Measurements from ENCODE around the gene ZFP1. TPM values are rescaled to one million over a fixed set of nuclear protein-coding genes. Genes with fewer than 3 reads are reported as not detected.

The ZFP1 gene
- total RNA-seq, 1 donor from 2014 or later: 10.3 TPM

DNA sequence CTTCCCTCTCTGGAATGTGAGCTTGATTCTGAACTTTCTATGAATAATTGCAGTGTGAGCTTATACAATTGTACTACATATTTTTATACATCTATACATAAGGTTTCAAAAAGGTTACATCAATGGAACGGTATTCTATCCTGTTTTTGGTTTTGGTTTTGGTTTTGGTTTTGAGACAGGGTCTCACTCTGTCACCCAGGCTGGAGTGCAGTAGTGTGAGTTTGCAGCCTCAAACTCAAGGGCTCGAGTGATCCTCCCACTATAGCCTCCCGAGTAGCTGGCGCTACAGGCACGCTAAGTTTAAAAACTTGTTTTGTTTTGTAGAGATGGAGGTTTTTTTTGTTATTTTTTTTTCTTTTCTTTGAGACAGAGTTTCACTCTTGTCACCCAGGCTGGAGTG, 71.5 kb downstream of the ZFP1 start:
- Histone ChIP-seq H3K4me3 (ENCODE audit: low read depth, low read length) (no peak overlapping the region), H3K27me3 (ENCODE audit: control insufficient read depth, insufficient read depth, low read length) (peaks cover 6% of the 10 kb centered on the region), H3K36me3 (ENCODE audit: control insufficient read depth, insufficient read depth, low read length) (no peaks in the 10 kb centered on the region)
- TF ChIP-seq, protein P1, sequence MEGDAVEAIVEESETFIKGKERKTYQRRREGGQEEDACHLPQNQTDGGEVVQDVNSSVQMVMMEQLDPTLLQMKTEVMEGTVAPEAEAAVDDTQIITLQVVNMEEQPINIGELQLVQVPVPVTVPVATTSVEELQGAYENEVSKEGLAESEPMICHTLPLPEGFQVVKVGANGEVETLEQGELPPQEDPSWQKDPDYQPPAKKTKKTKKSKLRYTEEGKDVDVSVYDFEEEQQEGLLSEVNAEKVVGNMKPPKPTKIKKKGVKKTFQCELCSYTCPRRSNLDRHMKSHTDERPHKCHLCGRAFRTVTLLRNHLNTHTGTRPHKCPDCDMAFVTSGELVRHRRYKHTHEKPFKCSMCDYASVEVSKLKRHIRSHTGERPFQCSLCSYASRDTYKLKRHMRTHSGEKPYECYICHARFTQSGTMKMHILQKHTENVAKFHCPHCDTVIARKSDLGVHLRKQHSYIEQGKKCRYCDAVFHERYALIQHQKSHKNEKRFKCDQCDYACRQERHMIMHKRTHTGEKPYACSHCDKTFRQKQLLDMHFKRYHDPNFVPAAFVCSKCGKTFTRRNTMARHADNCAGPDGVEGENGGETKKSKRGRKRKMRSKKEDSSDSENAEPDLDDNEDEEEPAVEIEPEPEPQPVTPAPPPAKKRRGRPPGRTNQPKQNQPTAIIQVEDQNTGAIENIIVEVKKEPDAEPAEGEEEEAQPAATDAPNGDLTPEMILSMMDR (IDR thresholded peaks at IDR 0.05; ENCODE audit: insufficient read depth, low read length, poor library complexity, severe bottlenecking): no peak
- no peak for DNase-seq (ENCODE audit: low read depth)

Other genes starting within 250 kb of the ZFP1 start
- 16.0 and 23.4 TPM in 2 replicates for gene WDR59, start 163.4 kb upstream of the ZFP1 start, total RNA-seq
- 18.6 and 31.3 TPM in 2 replicates for gene ZNRF1, start 149.5 kb upstream of the ZFP1 start, total RNA-seq
- 0.55 TPM in 1 of 2 replicates, not detected in the other for gene LDHD, start 31.7 kb upstream of the ZFP1 start, total RNA-seq
- not detected in 2 replicates for gene CTRB2, start 58.6 kb downstream of the ZFP1 start, total RNA-seq
- not detected in 2 replicates for gene CTRB1, start 70.5 kb downstream of the ZFP1 start, total RNA-seq
- gene BCAR1, start 103.1 kb downstream of the ZFP1 start, total RNA-seq: 93.8 and 119 TPM in 2 replicates